K562 (cell line): ENCODE measurements around the gene UBE3B. TPM values are rescaled to one million over a fixed set of nuclear protein-coding genes. Genes with fewer than 3 reads are reported as not detected.

Source experiments
- ATAC-seq: fragments of 200-7000 bp; cut with Tn5 transposase; 3 replicates; pipeline ENCODE4 v1.9.1; 2020; ENCODE audit warnings: moderate library complexity
- BruUV-seq: library from RNA; stranded (reverse); fragments of 400-500 nt; replicated peaks from 2 replicates; lab custom pipeline; 2021; lab: Mats Ljungman, UMichigan
- CTCF ChIA-PET: fragments of 300-600 bp; formaldehyde crosslinking; extraction: SDS; loops from one replicate; lab custom pipeline; 2021; ENCODE audit warnings: low intra/inter-chr PET ratio; lab: Yijun Ruan, JAX
- POLR2A ChIA-PET: fragments of 300-600, 350-650 bp; sonication (Branson Sonifier 250); formaldehyde crosslinking; extraction: SDS; loops from one replicate; lab custom pipeline; 2021; ENCODE audit warnings: antibody characterized with exemption, inconsistent platforms; lab: Yijun Ruan, JAX
- DNase-seq, 4 experiments: peaks; one replicate each; pipeline versions ENCODE4 v3.0.0 to v3.0.0-alpha.2; 2011 to 2018; ENCODE audit warnings: low spot score in 3 of 4, mixed read lengths in 3 of 4; ENCODE audit errors: extremely low read depth in 1 of 4
- FAIRE-seq: peaks from 2 replicates; lab custom pipeline; 2011; peaks lifted over from hg19 to GRCh38; lab: Jason Lieb, UNC
- H2AFZ ChIP-seq: 2 replicates; pipeline ENCODE4 v1.6.0; 2011; ENCODE audit warnings: low read depth, low read length, control low read depth, inconsistent platforms
- H3K27ac ChIP-seq: fragments of 200-600 bp; 3 replicates; pipeline ENCODE4 v1.8.0; 2011; ENCODE audit warnings: low read depth, mild to moderate bottlenecking, control low read depth, inconsistent platforms, low read length, moderate library complexity, mixed read lengths; ENCODE audit errors: extremely low read depth
- H3K27me3 ChIP-seq, 2 experiments: fragments of 300-600 bp in 1 of 2; 2 replicates in 1 of 2; 3 replicates in 1 of 2; pipeline versions ENCODE4 v1.6.0 to v1.8.0; 2011; ENCODE audit warnings: inconsistent platforms in 2 of 2, low read length in 2 of 2, mild to moderate bottlenecking in 1 of 2, mixed read lengths in 1 of 2, moderate library complexity in 1 of 2; ENCODE audit not compliant: control insufficient read depth in 2 of 2, insufficient read depth in 2 of 2
- H3K36me3 ChIP-seq: fragments of 300-600 bp; 3 replicates; pipeline ENCODE4 v1.8.0; 2011; ENCODE audit warnings: mild to moderate bottlenecking, low read length, inconsistent platforms; ENCODE audit not compliant: control insufficient read depth, insufficient read depth
- H3K4me1 ChIP-seq, 2 experiments: fragments of 200-600 bp in 1 of 2; replicated peaks in 1 of 2; 2 replicates in 1 of 2; 3 replicates in 1 of 2; pipeline versions ENCODE4 v1.5.1 to v1.8.0; 2011; ENCODE audit warnings: inconsistent platforms in 2 of 2, low read length in 2 of 2, mild to moderate bottlenecking in 1 of 2, mixed read lengths in 1 of 2, moderate library complexity in 1 of 2; ENCODE audit not compliant: control insufficient read depth in 2 of 2, insufficient read depth in 2 of 2
- H3K4me2 ChIP-seq: 2 replicates; pipeline ENCODE4 v1.6.1; 2011; ENCODE audit warnings: low read length, control low read depth, inconsistent platforms, mixed read lengths; ENCODE audit not compliant: insufficient read depth
- H3K4me3 ChIP-seq: fragments of 200-600 bp; sonication (generic), shearing (Covaris generic); 2 replicates; pipeline ENCODE4 v1.5.1; 2016; ENCODE audit warnings: control low read depth, inconsistent platforms
- H3K79me2 ChIP-seq: fragments of 200-600 bp; 3 replicates; pipeline ENCODE4 v1.8.0; 2011; ENCODE audit warnings: low read length, inconsistent platforms; ENCODE audit not compliant: control insufficient read depth, insufficient read depth
- H3K9ac ChIP-seq, 2 experiments: 2 replicates each; pipeline versions ENCODE4 v1.6.0 to v1.6.1; 2011; ENCODE audit warnings: low read depth in 2 of 2, low read length in 2 of 2, control low read depth in 1 of 2, inconsistent platforms in 1 of 2, mild to moderate bottlenecking in 1 of 2, mixed read lengths in 1 of 2; ENCODE audit not compliant: insufficient read depth in 1 of 2
- H3K9me1 ChIP-seq: one replicate; pipeline ENCODE4 v1.6.0; 2011; ENCODE audit warnings: inconsistent platforms, mild to moderate bottlenecking, low read length, moderate library complexity; ENCODE audit not compliant: control insufficient read depth, insufficient read depth
- H3K9me3 ChIP-seq: replicated peaks from 2 replicates; pipeline ENCODE4 v1.5.1; 2011; ENCODE audit warnings: low read depth, low read length, inconsistent platforms; ENCODE audit not compliant: control insufficient read depth, insufficient read depth
- H4K20me1 ChIP-seq: replicated peaks from 2 replicates; pipeline ENCODE4 v1.6.1; 2011; ENCODE audit warnings: low read length, inconsistent platforms, mixed read lengths; ENCODE audit not compliant: control insufficient read depth, insufficient read depth
- HNRNPK ChIP-seq: fragments of 200-400 bp; formaldehyde crosslinking; IDR thresholded peaks from one replicate; pipeline ENCODE4 v1.6.1; 2018; ENCODE audit warnings: mild to moderate bottlenecking, low read depth, low read length; ENCODE audit not compliant: poor library complexity, severe bottlenecking
- MCM2 ChIP-seq: fragments of 450-650 bp; IDR thresholded peaks from 2 replicates; pipeline ENCODE4 v1.6.1; 2017; ENCODE audit warnings: low read depth, mild to moderate bottlenecking
- TAF15 ChIP-seq: fragments of 200-400 bp; formaldehyde crosslinking; IDR thresholded peaks from 2 replicates; pipeline ENCODE4 v1.6.1; 2017; ENCODE audit warnings: mild to moderate bottlenecking, low read depth, low read length, moderate library complexity
- WGBS: fragments of 100-300 bp; shearing (Covaris generic); methylation state at CpG from one replicate; pipeline ENCODE4 v1.1.6; 2016; ENCODE audit warnings: low coverage, mixed read lengths; ENCODE audit not compliant: insufficient coverage; ENCODE audit errors: missing lambda C conversion rate; 5-methylcytosine and 5-hydroxymethylcytosine counted together
- in situ Hi-C: fragments of 300-500 bp; cut with MboI; formaldehyde crosslinking; loops from 4 replicates; pipeline ENCODE4 v1.15.0; 2018; ENCODE audit warnings: inconsistent platforms, mixed read lengths
- intact Hi-C: fragments of 100-400 bp; cut with micrococcal nuclease; formaldehyde crosslinking; loops from 2 replicates; pipeline ENCODE4 v1.14.2; 2022
- polyA plus RNA-seq, 8 experiments: library from polyadenylated mRNA; depleted of rRNA in 4 of 8; stranded (reverse) in 5 of 8; unstranded in 3 of 8; fragments of >200 nt; fragmentation: Nextera tagmentation in 2 of 8; fragmentation: Illumina TruSeq in 1 of 8; extraction: Ambion mirVana in 2 of 8; extraction: Trizol in 1 of 8; gene quantifications; 2 replicates each; pipeline versions ENCODE4 v1.2.1 to v1.2.3, GENCODE V29; 2011 to 2014; ENCODE audit warnings: inconsistent platforms in 1 of 8, missing spikeins in 1 of 8
- total RNA-seq, 7 experiments: library from RNA; depleted of rRNA in 6 of 7; stranded (reverse); fragments of >200 nt in 6 of 7; fragmentation: Illumina TruSeq in 2 of 7; extraction: Trizol in 2 of 7; gene quantifications; 2 replicates each; pipeline versions ENCODE4 v1.2.1 to v1.2.3, GENCODE V29; 2011 to 2021; ENCODE audit warnings: low replicate concordance in 1 of 7
- TF ChIP-seq, protein P1 (sequence below): fragments of 250-450 bp; sonication (Bioruptor Pico); IDR thresholded peaks from 2 replicates; pipeline ENCODE4 v1.4.0; 2020; ENCODE audit warnings: borderline replicate concordance
- TF ChIP-seq, protein P2 (sequence below): fragments of 450-650 bp; conservative IDR thresholded peaks from 2 replicates; pipeline ENCODE4 v1.6.1; 2016; ENCODE audit warnings: missing genetic modification characterization, low read depth, mild to moderate bottlenecking, control low read depth, missing compliant biosample characterization
- TF ChIP-seq, protein P3 (sequence below): fragments of 250-450 bp; sonication (Bioruptor Pico); IDR thresholded peaks from 2 replicates; pipeline ENCODE4 v1.8.0; 2021; ENCODE audit warnings: mild to moderate bottlenecking, moderate library complexity

UBE3B gene
- total and polyA plus RNA-seq, 9 of the 15 experiments (the other 6 are each of a cell fraction or from before 2014, with no cell fraction given): 7.6 to 23.6 (median 15.5) TPM

- in situ Hi-C loops (no loop called here), intact Hi-C loops (no loop called here)
- POLR2A ChIA-PET: interaction anchor here (0.6 kb wide), 1 partner anchor 38 kb away, joined by 3 read pairs; no protein-coding TSS in a partner anchor
- H3K9me3 ChIP-seq: no peaks in the 10 kb centered on the region
- H3K79me2 ChIP-seq: no peaks in the 10 kb centered on the region
- no peak overlapping the region for H2AFZ ChIP-seq
- ATAC-seq (no peak), FAIRE-seq (no peak), DNase-seq (no peak)
- H3K4me2 ChIP-seq: no peak overlapping the region
- 77% methylated on average over 9 of the region's 9 CpGs for WGBS
- BruUV-seq: no TSS peak
- H3K4me3 ChIP-seq: no peak overlapping the region
- no peak overlapping the region for H3K9ac ChIP-seq
- no peaks in the 10 kb centered on the region for H3K9me1 ChIP-seq
- CTCF ChIA-PET: no interaction called here
- H3K36me3 ChIP-seq: peaks cover 86% of the 10 kb centered on the region
- H4K20me1 ChIP-seq: no peaks in the 10 kb centered on the region
- no peaks in the 10 kb centered on the region for H3K27me3 ChIP-seq
- no peak overlapping the region for H3K27ac ChIP-seq
- no peaks in the 10 kb centered on the region for H3K4me1 ChIP-seq
- TF ChIP-seq HNRNPK (no peak), TAF15 (no peak), MCM2 (no peak)
- TF ChIP-seq, protein P1, sequence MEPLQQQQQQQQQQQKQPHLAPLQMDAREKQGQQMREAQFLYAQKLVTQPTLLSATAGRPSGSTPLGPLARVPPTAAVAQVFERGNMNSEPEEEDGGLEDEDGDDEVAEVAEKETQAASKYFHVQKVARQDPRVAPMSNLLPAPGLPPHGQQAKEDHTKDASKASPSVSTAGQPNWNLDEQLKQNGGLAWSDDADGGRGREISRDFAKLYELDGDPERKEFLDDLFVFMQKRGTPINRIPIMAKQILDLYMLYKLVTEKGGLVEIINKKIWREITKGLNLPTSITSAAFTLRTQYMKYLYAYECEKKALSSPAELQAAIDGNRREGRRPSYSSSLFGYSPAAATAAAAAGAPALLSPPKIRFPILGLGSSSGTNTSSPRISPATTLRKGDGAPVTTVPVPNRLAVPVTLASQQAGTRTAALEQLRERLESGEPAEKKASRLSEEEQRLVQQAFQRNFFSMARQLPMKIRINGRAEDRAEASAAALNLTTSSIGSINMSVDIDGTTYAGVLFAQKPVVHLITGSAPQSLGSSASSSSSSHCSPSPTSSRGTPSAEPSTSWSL (CRISPR knock-in tag): no peak
- TF ChIP-seq, protein P2, sequence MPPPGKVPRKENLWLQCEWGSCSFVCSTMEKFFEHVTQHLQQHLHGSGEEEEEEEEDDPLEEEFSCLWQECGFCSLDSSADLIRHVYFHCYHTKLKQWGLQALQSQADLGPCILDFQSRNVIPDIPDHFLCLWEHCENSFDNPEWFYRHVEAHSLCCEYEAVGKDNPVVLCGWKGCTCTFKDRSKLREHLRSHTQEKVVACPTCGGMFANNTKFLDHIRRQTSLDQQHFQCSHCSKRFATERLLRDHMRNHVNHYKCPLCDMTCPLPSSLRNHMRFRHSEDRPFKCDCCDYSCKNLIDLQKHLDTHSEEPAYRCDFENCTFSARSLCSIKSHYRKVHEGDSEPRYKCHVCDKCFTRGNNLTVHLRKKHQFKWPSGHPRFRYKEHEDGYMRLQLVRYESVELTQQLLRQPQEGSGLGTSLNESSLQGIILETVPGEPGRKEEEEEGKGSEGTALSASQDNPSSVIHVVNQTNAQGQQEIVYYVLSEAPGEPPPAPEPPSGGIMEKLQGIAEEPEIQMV (tag): no peak
- TF ChIP-seq, protein P3, sequence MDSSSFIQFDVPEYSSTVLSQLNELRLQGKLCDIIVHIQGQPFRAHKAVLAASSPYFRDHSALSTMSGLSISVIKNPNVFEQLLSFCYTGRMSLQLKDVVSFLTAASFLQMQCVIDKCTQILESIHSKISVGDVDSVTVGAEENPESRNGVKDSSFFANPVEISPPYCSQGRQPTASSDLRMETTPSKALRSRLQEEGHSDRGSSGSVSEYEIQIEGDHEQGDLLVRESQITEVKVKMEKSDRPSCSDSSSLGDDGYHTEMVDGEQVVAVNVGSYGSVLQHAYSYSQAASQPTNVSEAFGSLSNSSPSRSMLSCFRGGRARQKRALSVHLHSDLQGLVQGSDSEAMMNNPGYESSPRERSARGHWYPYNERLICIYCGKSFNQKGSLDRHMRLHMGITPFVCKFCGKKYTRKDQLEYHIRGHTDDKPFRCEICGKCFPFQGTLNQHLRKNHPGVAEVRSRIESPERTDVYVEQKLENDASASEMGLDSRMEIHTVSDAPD (CRISPR knock-in tag): no peak
These were observed 10.0 kb downstream of the UBE3B start for GRCh38 chr12:109487181-109488050.
